KMS-11 (cell line): Measurements from ENCODE around the gene FBXW7.
A peak's percentile ranks its signal among the peaks of the same experiment; 100 is the strongest.

ENCODE experiments used
- H2AFZ ChIP-seq: fragments of 200-600 bp; sonication (generic); 2 replicates; pipeline ENCODE4 v1.6.1; 2016; ENCODE audit warnings: antibody characterized with exemption, mixed run types, low read depth
- H3K27ac ChIP-seq: fragments of 200-600 bp; sonication (generic); 2 replicates; pipeline ENCODE4 v1.6.1; 2016; ENCODE audit warnings: mild to moderate bottlenecking, mixed run types
- H3K27me3 ChIP-seq: fragments of 200-600 bp; sonication (generic); 2 replicates; pipeline ENCODE4 v1.6.1; 2017; ENCODE audit warnings: mild to moderate bottlenecking, low read depth, mixed run types, moderate library complexity; ENCODE audit not compliant: insufficient read depth
- H3K36me3 ChIP-seq: fragments of 200-600 bp; sonication (generic); 2 replicates; pipeline ENCODE4 v1.6.1; 2017; ENCODE audit warnings: mild to moderate bottlenecking, mixed run types; ENCODE audit not compliant: insufficient read depth
- H3K4me1 ChIP-seq: fragments of 200-600 bp; sonication (generic); 2 replicates; pipeline ENCODE4 v1.6.1; 2016; ENCODE audit warnings: mild to moderate bottlenecking, low read depth, mixed run types; ENCODE audit not compliant: poor library complexity, severe bottlenecking
- H3K4me2 ChIP-seq: fragments of 200-600 bp; sonication (generic); 2 replicates; pipeline ENCODE4 v1.7.0; 2016; ENCODE audit warnings: mild to moderate bottlenecking, mixed run types
- H3K4me3 ChIP-seq: fragments of 200-600 bp; sonication (generic); IDR thresholded peaks from 2 replicates; pipeline ENCODE4 v1.6.1; 2017; ENCODE audit warnings: low read depth, low read length, mixed read lengths; ENCODE audit not compliant: insufficient read depth
- H3K79me2 ChIP-seq: fragments of 200-600 bp; sonication (generic); 2 replicates; pipeline ENCODE4 v1.6.1; 2016; ENCODE audit warnings: low read depth, mixed run types; ENCODE audit not compliant: insufficient read depth
- H3K9ac ChIP-seq: fragments of 200-600 bp; sonication (generic); 2 replicates; pipeline ENCODE4 v1.6.1; 2016; ENCODE audit warnings: mild to moderate bottlenecking, mixed run types
- H4K20me1 ChIP-seq: fragments of 200-600 bp; sonication (generic); 2 replicates; pipeline ENCODE4 v1.6.1; 2016; ENCODE audit warnings: mild to moderate bottlenecking, mixed run types; ENCODE audit not compliant: insufficient read depth
- TF ChIP-seq, protein P1 (sequence below): fragments of 200-600 bp; sonication (generic); conservative IDR thresholded peaks from 2 replicates; pipeline ENCODE4 v1.6.1; 2017; ENCODE audit warnings: low read depth, mild to moderate bottlenecking, antibody characterized with exemption, low read length, moderate library complexity, mixed read lengths

Gene FBXW7

GRCh38 chr4:152394791-152395190, 141.1 kb downstream of the FBXW7 start:
- Histone ChIP-seq H3K9ac (no peak overlapping the region), H3K36me3 (no peaks in the 10 kb centered on the region), H3K4me1 (no peaks in the 10 kb centered on the region), H3K27me3 (no peaks in the 10 kb centered on the region), H3K4me3 (no peak overlapping the region), H2AFZ (no peak overlapping the region), H4K20me1 (no peaks in the 10 kb centered on the region), H3K79me2 (peaks cover 9% of the 10 kb centered on the region; the same call in 1 of the 2 replicates), H3K27ac (no peak overlapping the region), H3K4me2 (no peak overlapping the region)
- TF ChIP-seq, protein P1, sequence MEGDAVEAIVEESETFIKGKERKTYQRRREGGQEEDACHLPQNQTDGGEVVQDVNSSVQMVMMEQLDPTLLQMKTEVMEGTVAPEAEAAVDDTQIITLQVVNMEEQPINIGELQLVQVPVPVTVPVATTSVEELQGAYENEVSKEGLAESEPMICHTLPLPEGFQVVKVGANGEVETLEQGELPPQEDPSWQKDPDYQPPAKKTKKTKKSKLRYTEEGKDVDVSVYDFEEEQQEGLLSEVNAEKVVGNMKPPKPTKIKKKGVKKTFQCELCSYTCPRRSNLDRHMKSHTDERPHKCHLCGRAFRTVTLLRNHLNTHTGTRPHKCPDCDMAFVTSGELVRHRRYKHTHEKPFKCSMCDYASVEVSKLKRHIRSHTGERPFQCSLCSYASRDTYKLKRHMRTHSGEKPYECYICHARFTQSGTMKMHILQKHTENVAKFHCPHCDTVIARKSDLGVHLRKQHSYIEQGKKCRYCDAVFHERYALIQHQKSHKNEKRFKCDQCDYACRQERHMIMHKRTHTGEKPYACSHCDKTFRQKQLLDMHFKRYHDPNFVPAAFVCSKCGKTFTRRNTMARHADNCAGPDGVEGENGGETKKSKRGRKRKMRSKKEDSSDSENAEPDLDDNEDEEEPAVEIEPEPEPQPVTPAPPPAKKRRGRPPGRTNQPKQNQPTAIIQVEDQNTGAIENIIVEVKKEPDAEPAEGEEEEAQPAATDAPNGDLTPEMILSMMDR, result no peak

DNA sequence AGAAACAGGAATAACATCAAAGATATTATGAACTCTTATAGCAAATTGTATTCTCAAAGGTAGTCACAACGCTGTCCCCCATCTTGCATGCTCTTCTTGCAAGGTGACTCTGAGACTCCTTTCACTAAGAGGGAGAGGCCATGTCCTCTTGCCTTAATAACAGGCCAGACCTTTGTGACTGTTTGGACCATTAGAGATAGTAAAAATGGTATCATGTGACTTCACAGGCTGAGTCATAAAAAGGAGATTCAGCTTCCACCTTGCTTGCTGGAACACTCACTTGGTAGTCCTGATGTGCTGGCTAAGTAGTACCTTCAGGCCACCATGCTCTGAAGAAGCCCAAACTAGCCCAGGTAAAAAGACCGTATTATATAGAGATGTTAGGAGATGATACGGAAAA, 143.8 kb downstream of the FBXW7 start:
- Histone ChIP-seq H3K36me3 (no peaks in the 10 kb centered on the region), H3K9ac (no peak overlapping the region), H3K4me1 (no peaks in the 10 kb centered on the region), H3K79me2 (peaks cover 7% of the 10 kb centered on the region; the same call in 1 of the 2 replicates), H2AFZ (no peak overlapping the region), H3K4me3 (no peak overlapping the region), H3K27ac (no peak overlapping the region), H4K20me1 (no peaks in the 10 kb centered on the region), H3K4me2 (no peak overlapping the region), H3K27me3 (no peaks in the 10 kb centered on the region)
- TF ChIP-seq, protein P1, result no peak

- Histone ChIP-seq H3K36me3 (no peaks in the 10 kb centered on the region), H4K20me1 (no peaks in the 10 kb centered on the region)
Measured at GRCh38 chr4:152390216-152390615, 145.7 kb downstream of the FBXW7 start.

DNA sequence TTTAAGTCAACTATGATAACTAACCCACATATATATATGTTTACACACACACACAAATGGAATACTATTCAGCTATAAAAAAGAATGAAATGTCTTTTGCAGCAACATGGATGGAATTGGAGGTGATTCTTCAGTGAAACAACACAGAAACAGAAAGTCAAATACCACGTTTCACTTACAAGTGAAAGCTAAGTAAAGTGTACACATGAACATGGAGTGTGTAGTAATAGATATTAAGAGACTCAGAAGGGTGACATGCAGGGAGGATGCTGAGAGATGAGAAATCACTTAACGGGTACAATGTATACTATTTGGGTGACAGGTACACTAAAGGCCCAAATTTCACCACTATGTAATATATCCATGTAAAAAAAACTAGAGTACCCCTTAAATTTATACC, 146.5 kb downstream of the FBXW7 start:
- Histone ChIP-seq H3K27me3 (no peaks in the 10 kb centered on the region), H3K36me3 (no peaks in the 10 kb centered on the region), H2AFZ (no peak overlapping the region), H3K79me2 (no peaks in the 10 kb centered on the region; the same call in 1 of the 2 replicates), H3K9ac (no peak overlapping the region), H3K27ac (no peak overlapping the region), H3K4me2 (no peak overlapping the region), H3K4me3 (no peak overlapping the region), H3K4me1 (no peaks in the 10 kb centered on the region), H4K20me1 (no peaks in the 10 kb centered on the region)
- TF ChIP-seq, protein P1, result no peak

More at GRCh38 chr4:152390216-152390615, 145.7 kb downstream of the FBXW7 start:
- Histone ChIP-seq H2AFZ (no peak overlapping the region), H3K4me2 (no peak overlapping the region), H3K4me3 (no peak overlapping the region), H3K4me1 (no peaks in the 10 kb centered on the region), H3K27me3 (no peaks in the 10 kb centered on the region), H3K79me2 (no peaks in the 10 kb centered on the region; the same call in 1 of the 2 replicates), H3K9ac (no peak overlapping the region), H3K27ac (no peak overlapping the region)
- TF ChIP-seq, protein P1, result no peak

DNA sequence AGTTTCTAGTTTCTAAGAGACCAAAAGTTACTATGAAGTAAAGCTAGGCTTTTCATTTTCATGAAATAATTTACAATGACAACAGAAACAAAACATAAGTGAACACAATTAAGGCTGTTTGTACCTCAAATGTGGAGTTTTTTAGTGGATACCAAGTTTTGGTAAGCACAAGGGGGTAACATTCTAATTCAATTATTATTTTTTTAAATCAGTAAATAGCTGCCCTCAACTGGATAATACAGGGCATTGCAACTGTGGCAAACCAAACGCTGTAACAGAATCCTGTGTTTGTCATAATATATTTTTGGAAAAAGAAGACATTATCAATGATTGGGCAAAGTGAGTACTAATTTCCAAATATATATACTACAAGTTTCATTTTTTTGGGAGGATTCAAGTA, 150.3 kb downstream of the FBXW7 start:
- H3K79me2 ChIP-seq, result no peaks in the 10 kb centered on the region
- no peak overlapping the region for H3K9ac ChIP-seq
- TF ChIP-seq, protein P1, result peak; percentile 70
- no peak overlapping the region for H2AFZ ChIP-seq
- peaks cover 9% of the 10 kb centered on the region for H3K4me1 ChIP-seq
- no peak overlapping the region for H3K27ac ChIP-seq
- no peaks in the 10 kb centered on the region for H4K20me1 ChIP-seq
- no peak overlapping the region for H3K4me2 ChIP-seq
- H3K36me3 ChIP-seq, result no peaks in the 10 kb centered on the region
- H3K4me3 ChIP-seq, result no peak overlapping the region
- no peaks in the 10 kb centered on the region for H3K27me3 ChIP-seq
